GM18520 (cell line): ENCODE measurements around the gene RAPGEF1.

Experiments used
- ATAC-seq: cut with Tn5 transposase; IDR thresholded peaks from one replicate; pipeline ENCODE4 v1.9.1; 2021; ENCODE audit not compliant: unreplicated experiment

The RAPGEF1 gene

DNA sequence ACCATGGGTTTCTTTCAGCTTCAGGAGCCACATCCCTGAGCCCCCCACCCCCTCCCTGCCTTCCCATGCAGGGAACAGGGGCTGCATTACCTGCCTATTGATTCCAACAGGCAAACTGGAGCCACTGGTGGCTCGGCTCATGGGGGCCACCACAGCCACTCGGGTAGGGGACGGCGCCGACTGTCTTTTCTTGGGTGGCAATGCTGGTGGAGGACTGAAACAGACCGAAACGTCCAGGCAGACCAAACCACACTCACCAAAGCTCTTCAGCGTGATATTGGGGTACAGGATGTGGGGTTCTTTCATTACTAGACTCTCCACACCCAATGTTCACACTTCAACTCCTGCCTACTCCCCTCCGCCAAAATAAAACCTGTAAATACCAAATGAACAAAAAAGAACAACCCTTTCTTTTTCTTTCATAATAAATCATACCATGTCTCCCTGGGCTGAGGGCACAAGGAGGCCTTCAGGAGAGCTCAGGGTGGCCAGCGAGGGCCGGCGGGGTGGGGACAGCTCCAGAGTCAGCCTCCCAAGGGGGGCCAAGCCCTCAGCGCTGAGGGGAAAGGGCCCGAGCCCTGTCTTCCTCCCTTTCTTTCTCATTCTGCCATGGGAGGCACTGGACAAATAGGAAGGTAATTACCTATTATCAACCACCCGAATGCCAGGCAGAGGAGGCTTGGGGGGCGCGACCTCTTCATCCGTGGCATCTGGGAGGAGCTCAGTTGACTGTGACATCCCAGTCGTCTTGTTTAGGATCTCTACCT is 111.2 kb downstream of the RAPGEF1 start:
- ATAC-seq: peak; percentile 6

DNA sequence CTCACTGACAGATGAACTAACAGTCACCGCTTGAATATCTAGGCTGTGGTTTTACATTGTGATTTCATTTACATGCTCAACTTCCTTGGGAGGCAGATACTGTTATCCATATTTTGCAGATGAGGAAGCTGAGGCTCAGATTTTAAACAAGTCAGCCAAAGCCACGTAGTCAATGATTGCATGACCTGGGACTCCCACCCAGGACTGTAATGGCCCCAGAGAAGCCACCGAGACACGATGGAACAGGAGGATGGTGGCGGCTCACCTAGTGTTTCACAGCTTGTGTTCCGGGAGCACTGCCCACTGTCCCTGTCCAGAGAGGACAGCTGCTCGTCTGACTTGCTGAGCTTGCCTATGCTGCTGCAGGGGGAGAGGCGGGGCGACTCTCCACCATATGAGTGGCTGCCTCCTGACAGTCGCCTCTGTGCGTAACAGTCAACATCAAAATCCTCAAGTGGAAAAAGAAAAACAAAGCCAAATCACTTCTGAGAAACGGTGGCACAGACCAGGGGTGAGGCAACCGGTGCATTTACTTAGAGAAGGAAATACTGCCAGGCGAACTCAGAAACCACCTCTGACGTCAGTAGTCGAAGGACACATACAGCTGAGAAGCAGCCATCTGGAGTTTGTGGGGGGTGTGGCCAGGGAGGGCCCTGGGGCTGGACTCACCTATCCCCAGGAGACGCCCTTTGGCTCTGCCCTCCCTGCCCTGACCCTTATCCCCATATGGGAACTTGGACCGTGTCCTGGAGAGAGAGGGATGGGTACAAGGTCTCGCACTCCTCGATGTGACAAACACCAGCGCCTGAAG is 112.0 kb downstream of the RAPGEF1 start:
- peak; percentile 42 for ATAC-seq

- no peak for ATAC-seq
Observed at GRCh38 chr9:131627326-131627647, 112.6 kb downstream of the RAPGEF1 start.

- no peak for ATAC-seq
Observed at GRCh38 chr9:131625790-131626670, 113.8 kb downstream of the RAPGEF1 start.

DNA sequence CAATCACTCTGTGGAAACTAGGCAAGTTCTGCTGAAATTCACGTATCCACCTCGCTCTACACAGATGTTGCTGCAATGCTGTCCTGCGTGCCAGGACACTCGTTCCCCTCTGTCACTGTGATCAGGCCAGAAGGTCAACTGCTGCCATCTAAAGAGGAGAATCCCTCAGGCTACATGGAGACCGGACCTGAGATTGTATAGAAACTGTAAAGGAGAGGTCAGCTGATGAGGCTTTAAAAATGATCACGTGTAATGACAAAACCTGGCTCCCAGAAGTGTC is 114.4 kb downstream of the RAPGEF1 start:
- ATAC-seq: no peak

DNA sequence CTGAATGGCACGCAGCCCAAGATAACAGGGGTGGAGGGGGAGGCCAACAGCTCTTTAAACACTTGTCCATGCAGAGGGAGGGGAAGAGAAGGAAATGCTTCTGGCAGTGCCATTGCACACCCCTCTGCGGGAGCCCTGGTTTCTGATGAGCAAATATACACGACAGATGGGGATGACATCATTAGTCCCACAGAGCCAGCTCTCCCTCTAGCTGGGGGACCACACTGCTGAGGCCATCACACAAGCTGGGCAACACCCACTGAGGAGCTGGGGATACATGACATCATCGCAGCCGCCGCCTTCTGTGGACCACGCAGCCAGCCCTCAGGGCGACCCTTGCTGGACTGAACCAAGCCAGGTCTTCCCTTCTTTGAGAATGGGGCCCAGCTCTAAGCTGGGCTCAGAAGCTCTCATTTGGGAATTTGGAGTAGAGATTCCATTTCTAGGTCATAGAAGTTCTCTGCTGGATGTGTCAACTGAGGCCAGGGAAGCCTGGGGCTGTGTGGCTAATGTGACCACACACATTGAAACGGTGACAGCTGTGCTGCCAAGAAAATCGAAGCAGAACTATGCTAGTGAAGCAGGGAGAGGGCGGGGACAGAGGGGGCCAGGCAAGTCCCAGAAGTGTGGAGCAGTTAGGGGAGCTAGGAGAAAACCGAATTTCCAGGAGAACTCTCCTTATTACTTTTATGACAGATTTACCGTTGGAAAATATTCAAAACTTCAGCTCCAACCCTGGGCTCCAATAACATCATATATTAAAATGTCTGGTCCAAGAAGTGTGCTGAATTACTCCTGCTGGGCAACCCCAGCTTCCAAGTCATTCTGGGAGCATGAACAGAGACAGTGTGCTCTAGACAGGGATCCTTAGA is 115.0 kb downstream of the RAPGEF1 start:
- no peak for ATAC-seq

GRCh38 chr9:131623655-131624330 is 116.1 kb downstream of the RAPGEF1 start:
- no peak for ATAC-seq

DNA sequence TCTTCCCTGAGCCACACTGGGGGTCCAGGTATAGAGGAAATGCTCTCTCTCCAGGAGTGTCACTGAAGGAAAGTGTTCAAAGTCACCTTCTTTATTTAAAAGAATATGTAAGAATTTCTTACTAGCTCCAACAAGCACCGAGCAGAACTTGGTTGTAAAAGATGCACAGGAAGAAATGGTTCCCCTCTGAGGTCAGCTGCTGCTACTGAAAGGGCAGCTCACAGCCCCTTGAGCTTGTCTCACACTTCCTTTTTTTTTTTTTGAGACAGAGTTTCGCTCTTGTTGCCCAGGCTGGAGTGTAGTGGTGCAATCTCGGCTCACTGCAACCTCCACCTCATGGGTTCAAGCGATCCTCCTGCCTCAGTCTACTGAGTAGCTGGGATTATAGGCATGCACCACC is 117.4 kb downstream of the RAPGEF1 start:
- no peak for ATAC-seq

DNA sequence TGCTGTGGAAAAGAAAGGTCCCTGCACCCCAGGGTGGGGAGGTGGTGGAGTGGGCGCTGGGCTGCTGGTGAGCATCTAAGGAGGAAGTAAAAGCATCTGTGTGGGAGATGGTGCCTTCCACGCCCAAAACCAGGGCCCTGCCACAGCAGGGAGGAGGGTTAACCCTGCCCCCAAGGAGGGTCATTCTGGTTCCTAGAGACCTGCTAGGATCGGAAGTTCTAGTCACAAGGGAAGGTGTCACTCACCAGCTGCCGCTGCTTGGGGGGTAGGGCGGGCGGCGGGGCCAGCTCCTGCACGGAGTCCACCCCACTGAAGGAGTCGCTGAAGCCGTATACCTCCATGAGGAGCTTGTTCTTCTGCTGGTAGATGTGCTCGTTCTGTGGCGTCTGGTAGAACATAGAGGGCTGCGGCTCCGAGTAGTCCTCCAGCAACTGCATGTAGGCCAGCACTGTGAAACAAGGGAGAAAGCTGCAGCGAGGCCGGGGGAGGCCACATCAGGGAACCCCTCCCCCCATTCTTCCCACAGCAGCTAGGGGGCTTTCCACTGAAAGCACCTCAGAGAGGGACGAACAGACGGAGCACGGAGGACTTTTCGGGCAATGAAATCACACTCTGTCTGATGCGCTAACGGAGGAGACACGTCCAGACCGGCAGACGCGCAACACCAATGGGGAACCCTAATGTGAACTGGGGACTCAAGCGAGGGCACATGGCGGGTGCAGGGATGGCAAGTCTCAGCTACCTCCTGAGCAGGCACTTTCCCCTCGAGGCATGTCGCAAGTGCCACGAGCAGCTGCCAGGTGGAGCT is 118.1 kb downstream of the RAPGEF1 start:
- ATAC-seq: no peak

DNA sequence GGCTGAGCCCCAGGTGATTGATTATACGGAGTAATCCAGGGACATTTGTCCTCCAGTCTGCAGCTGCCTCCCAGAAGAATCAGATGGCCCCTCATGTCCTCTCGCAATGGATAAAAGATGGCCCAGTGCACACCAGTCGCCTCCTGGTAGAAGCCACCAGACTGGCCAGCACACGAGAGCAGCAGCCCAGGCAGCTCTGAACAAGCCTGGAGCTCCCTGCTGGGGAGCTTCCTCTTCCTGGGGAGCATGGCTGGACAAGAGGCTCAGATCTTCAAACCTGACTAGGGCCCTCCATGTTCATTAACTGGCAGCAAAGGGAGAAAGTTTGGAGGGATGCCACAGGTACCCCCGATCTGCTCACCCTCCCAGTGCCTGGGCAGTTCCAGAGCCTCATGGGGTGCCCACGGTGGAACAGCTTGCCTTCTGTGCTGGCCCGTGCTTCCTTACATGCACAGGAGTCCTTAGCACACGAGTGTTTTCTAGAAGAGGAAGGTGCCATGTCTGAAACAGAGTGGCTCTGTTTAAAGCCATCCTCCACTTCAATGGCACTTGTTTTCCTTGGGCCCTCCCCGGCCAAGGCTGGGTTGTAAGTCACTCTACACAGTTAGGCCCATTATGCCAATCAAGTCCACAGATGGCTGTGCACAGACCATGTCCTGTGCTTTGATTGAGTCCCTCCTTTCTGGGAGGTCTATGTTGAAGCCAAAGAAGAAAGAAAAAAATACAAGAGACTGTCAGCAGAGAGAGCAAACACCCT is 118.9 kb downstream of the RAPGEF1 start:
- no peak for ATAC-seq

DNA sequence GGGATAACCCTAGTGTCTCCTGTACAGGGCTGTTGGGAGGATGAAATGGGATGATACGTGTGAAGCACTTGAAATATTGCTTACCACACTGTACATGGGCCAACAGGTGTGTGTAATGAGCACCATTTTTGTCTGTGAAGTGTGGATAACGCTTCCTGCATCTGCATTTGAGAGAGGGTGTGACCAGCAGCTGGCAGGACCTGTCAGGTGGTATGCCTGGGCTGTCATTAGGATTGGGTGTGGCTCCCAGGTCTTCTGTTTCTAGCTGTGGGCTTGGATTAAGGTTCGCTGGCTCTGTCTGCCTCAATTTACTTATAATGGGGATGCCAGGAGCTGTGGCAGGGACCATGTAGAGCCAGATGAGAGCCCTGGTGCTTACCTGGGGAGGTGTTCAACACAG is 120.2 kb downstream of the RAPGEF1 start:
- ATAC-seq: no peak

DNA sequence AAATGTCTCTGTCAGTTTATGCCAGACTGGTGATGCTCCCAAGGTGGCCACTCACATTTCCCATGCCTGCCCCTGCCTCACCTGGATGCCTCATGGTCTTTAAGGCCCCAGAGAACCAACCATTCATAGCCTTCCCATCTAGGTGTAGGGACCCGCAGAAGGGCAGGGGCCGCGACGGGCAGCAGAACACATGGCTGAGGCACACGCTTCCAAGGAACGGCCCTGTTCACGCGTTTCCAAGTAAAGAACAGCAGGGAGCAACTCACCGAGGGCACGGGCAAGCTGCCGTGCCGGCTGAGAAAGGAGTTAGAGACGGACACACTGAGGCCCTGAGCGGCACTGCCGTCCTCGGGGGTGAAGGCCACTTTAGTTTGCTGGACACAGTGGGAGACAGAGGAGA is 121.1 kb downstream of the RAPGEF1 start:
- ATAC-seq: no peak

GRCh38 chr9:131618071-131618479 is 121.8 kb downstream of the RAPGEF1 start:
- no peak for ATAC-seq

DNA sequence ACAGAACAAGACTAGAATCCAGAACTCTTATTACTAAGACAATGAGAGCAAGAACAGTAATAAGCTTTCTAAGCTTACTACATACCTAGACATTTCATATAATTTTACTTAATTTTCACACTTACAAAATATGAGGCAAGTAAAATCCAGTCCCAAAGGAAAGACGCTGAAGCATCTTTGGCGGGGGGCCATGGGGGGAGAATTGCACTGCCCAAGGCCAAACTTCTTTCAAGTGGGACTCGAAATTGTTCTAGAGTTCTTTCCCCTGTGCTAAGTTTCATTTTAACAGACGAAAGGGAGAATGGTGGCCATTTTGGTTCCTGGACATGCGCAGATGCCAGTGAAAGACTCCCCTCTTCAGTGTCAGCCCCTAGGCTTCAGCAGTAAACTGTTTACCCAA is 122.3 kb downstream of the RAPGEF1 start:
- no peak for ATAC-seq

DNA sequence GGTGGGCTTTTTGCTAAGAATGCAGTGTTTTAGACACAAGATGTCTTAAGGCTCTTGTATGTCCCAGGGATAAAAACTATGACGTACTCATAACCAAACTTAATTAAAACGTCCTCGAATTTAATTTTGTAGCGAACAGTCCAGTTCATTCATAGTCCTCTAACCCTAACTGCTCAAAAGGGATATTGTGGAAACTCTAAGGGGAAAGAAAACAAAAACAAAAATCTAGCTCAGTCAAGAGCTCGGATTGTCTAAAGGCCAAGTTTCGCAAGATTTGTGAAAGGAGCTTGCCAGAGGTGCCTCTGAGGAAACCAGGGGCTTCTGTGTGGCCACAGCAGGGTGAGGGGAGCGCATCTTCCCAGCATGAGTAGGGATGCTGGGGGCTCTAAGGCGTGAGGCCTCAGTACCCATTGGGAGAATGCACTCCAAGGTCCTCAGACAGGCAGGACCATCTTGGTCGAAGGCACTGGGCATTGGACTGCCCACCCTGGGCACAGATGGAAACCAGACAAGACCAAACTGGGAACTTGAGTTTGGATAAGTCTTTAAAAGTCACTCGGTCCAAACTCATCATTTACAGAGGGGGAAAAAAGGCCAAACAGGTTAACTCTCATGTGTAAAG is 122.8 kb downstream of the RAPGEF1 start:
- ATAC-seq: no peak

DNA sequence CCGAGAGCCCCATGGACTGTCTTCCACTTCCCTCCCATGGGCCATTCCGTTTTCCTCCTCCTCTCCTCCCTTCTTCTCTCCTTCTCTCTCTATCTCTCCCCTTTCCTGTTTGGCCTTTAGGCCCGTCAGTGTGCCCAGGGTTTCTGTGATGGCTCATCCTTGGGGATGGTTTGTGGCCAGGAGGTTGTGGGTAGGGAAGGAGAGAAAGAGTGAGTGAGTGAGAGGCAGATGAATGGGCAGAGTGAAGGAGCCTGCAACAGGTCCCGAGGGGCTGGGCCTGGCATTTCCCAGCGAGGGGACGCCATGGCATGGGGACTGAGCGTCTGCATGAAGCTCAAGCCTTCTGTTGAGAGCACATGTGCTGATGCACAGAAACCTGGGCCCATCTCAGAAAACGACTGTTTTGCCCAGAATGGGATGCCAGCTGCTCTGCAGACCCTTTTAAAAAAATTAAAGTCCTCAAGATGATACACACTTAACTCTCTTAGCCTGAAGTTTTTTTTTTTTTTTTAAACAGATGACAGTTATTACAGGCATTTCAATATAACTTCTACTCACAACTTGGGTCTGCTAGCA is 125.4 kb downstream of the RAPGEF1 start:
- ATAC-seq: no peak

GRCh38 chr9:131613921-131614320 is 126.0 kb downstream of the RAPGEF1 start:
- ATAC-seq: no peak

DNA sequence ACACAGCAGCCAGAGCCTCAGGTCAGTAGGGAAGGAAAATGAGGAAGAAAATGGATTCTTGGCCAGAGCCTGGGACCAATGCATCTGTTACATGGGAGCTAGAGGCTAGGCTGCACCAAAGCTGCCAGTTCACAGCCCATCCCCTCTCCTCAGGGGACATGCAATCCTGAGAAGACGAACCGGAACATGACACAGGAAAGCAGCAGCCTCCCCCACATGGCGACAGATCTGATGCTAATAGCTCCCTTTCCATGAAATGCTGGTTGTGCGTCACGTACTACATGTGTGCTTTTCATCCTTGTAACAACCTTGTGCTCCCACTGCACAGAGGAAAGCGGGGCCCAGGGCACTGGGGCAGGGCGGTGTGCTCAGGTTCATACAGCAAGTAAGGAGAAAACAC is 127.0 kb downstream of the RAPGEF1 start:
- no peak for ATAC-seq
